SHP77 (cell line): ENCODE results near the gene POLR1G.

Experiments
- DNase-seq, 2 experiments: peaks; one replicate each; lab custom pipeline; 2025; lab: John Stamatoyannopoulos, UW

The POLR1G gene

GRCh38 chr19:45446295-45446694 lies 39.9 kb downstream of the POLR1G start:
- DNase-seq = peak in 1 of 2 experiments; percentile 32

GRCh38 chr19:45446944-45447343 lies 40.5 kb downstream of the POLR1G start:
- no peak for DNase-seq

- no peak for DNase-seq
Measured at GRCh38 chr19:45448425-45448756, 41.9 kb downstream of the POLR1G start.

- DNase-seq = no peak
Measured at GRCh38 chr19:45448887-45449299, 42.4 kb downstream of the POLR1G start.

- no peak for DNase-seq
Measured at GRCh38 chr19:45450012-45450333, 43.5 kb downstream of the POLR1G start.

GRCh38 chr19:45451131-45451849 lies 44.8 kb downstream of the POLR1G start:
- no peak for DNase-seq

- no peak for DNase-seq
Measured at GRCh38 chr19:45451850-45452387, 45.5 kb downstream of the POLR1G start.

- peak in 1 of 2 experiments; percentile 63 for DNase-seq
Measured at GRCh38 chr19:45455707-45456499, 49.5 kb downstream of the POLR1G start.

GRCh38 chr19:45456500-45456815 lies 50.0 kb downstream of the POLR1G start:
- no peak for DNase-seq

- DNase-seq = no peak
Measured at GRCh38 chr19:45457776-45458175, 51.3 kb downstream of the POLR1G start.
